T-helper 2 cell treated with Interferon-gamma antibody and Interleukin-4, amounts not matched to agents 100 ng/mL and 5 ng/mL, for 36 hours (primary cell): ENCODE measurements around the gene UACA. TPM values are rescaled to one million over a fixed set of nuclear protein-coding genes. Genes with fewer than 3 reads are reported as not detected.
"Not testable (repeated sequence)": the region's sequence is repeated elsewhere in the genome, so short reads cannot be mapped to it uniquely, and the experiment has no call there.

Source experiments
- intact Hi-C: fragments of 100-400 bp; cut with micrococcal nuclease; formaldehyde crosslinking; loops from one replicate; pipeline ENCODE4 v1.15.1; 2023
- total RNA-seq: library from RNA; stranded (reverse); gene quantifications from 2 replicates; pipeline ENCODE4 v1.2.3, GENCODE V29; 2022

UACA gene
- total RNA-seq, 1 donor from 2014 or later: 0.68 TPM

GRCh38 chr15:70758790-70759462, 4.4 kb downstream of the UACA start:
- intact Hi-C loops: no loop called here

DNA sequence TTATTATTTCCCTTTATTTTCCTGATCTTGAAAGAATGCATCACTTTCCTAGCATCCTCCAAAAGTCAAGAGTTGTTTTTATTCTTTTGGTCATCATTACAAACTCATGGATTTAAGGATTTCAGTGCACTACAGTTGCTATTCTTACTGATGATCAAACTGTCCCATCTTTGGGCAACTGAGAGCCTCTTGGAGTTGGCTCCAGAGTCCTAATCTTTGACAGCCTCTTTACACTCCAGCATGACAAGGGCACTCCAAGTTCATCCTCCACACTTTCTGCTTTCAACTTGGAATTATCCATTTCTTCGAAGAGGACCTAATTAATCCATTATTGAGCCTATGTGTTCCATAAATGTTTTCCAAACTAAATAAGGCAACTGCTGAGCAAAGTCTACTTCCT, 5.7 kb downstream of the UACA start:
- intact Hi-C loops: no loop called here

GRCh38 chr15:70754862-70755261, 8.5 kb downstream of the UACA start:
- intact Hi-C loops: no loop called here

DNA sequence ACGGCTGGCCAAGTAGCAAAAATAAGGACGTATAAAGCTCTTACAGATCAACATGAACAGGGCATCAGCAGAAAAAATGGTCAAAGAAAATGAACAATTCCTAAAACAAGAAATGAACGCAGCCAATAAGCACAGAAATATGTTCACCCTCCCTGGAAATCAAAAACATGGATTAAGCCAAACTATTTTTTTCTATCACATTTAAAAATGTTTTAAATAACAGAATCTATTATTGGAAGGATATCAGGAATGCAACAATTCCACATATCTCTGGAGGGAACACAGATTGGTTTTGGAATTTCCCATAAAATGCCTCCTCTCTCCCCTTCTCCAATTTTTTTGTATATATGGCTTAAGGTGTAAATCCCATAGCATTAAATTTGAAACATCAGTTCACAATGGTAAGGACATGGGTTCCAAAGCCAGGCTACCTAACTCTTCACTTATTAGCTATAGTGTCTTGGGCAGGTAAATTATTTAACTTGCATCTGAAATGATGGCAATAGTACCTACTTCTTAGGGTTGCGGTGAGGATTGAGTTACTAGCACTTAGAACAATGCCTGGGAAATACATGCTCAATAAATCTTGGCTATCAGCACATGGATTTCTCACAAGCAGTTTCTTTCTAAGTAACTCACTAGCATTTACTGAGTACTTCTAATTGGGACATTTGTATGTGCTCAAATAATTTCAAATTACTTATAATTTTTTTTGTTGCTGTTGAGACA, 10.1 kb downstream of the UACA start:
- intact Hi-C loops: no loop called here

GRCh38 chr15:70752193-70752635, 11.1 kb downstream of the UACA start:
- intact Hi-C loops: no loop called here

DNA sequence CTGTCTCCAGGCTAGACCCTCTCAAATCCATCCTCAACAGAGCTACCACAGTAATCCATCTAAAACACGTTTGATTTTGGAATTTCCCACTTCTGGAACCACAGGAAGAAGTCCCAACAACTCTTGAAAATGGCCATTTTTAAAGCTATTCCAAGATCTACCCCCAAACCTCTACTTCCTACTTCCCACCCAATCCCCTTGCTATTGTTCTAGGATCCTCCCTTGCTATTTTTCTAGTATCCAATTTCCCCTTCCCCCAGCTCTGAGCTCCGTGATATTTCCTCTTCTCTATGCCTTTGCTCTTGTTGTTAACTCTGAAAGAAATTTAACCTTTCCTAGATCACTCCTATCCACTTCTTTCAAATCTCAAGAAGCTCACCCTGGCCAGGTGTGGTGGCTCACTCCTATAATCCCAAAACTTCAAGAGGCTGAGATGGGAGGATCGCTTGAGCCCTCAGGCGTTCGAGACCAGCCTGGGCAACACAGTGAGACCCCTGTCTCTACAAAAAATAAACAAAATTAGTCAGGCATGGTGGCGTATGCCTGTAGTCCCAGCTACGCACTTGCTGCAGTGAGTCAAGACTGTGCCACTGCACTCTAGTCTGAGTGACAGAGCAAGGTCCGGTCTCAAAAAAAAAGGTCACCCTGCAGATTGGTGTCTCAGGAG, 13.0 kb downstream of the UACA start:
- intact Hi-C loops: no loop called here

DNA sequence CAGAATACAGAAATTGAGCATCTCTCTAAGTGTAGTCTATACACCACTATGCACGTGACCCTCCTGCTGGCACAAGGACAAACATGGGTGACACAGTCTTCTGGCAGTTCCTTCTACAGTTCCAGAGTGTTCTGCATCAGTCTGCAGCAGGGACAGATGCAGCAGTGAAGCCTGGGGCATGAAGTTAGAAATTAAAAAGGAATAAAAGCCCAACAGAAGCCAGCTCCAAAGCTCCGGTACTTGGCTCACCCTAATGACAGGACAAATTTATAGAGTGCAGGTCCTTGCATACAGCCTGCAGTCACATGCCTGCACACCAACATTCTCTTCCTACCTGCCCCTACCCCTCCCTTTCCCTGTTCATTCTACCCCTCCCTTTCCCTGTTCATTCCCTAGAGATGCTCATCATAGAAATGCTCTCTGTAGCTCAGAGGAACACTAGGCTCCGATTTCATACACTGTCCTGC, 15.0 kb downstream of the UACA start:
- intact Hi-C loops: no loop called here

GRCh38 chr15:70746598-70746997, 16.8 kb downstream of the UACA start:
- intact Hi-C loops: not testable (repeated sequence)

GRCh38 chr15:70742928-70743327, 20.4 kb downstream of the UACA start:
- intact Hi-C loops: no loop called here

DNA sequence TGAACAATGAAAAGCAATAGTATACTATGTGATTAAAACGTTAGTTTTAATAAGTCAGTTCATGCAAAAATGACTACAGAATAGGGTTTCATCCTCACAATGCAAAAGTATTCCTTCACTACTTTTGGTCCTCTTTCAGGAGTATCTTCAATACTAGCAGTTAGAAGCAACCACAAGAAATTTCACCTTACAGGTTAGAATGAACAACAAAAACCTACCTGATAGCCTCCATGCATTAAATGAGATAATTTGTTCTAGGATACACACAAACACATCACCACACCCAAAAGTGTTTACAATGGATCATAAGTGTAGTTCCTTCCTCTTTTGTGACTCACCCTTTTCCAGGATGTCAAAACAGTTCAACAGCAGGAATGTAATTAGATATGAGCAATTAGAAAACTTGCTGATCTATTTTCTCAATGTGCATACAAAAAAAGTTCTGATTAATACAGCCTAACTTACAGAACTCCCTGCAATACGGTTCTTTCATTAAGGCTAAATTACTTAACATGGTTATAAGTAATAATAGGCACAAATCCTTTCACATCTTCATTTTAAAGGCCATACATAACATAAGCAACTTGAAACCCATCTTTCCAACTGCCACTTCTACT, 21.6 kb downstream of the UACA start:
- intact Hi-C loops: no loop called here

DNA sequence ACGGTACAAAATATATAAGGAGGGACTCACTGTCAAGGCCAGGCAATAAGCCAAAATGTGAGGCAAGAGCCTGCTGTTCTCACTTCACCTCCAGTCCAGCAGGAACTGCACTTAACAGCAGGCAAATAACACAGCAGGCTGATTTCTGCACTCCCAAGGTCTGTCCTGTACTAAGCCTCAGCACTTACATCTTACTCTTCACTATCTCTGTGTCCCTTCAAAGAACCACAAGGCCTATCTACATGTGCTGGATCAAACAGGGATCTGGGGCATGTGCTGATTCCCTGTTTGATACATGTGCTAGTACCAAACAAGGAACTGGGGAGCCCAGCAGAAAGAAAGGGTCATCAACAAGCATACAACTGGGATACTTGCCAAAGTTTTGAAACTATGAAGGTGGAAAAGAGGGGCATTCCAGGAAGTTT, 22.2 kb downstream of the UACA start:
- intact Hi-C loops: no loop called here

GRCh38 chr15:70735040-70735439, 28.3 kb downstream of the UACA start:
- intact Hi-C loops: not testable (repeated sequence)

- intact Hi-C loops: loop anchor here (10.0 kb wide), 1 partner anchor 1254 kb away; no protein-coding TSS in a partner anchor
Measured at GRCh38 chr15:70729164-70729563, 34.2 kb downstream of the UACA start.

DNA sequence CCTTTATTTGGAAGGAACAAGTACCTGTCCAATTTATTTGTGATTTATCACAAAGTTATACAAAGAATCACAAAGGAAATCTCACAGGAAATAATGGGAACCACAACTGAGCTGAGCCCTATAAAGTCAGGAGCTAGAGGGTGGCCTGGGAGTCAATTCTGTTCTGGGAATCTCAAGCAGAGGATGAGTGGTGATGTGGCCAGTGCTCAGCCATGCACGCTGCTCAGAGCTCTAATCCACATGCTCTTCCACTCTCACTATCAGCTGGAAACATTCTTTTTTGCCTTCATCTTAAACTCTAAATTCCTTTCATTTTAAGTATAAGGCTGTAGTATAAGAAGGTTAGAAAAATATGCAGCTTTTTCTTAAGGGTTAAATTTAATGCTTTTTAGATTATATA, 36.6 kb downstream of the UACA start:
- intact Hi-C loops: loop anchor here (10.0 kb wide), 1 partner anchor 1252 kb away; no protein-coding TSS in a partner anchor

GRCh38 chr15:70723927-70724326, 39.4 kb downstream of the UACA start:
- intact Hi-C loops: loop anchor here (10.0 kb wide), 1 partner anchor 1249 kb away; no protein-coding TSS in a partner anchor

DNA sequence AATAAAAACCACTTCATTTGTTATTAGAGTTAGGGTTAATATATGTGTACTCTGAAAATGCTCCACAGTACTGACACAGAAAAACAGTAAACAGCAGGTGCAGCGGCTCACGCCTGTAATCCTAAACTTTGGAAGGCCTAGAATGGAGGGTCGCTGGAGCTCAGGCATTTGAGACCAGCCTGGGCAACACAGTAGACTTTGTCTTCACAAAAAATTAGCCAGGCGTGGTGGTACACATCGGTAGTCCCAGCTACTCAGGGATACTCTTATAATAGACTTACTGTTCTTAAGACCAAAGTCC, 40.3 kb downstream of the UACA start:
- intact Hi-C loops: loop anchor here (10.0 kb wide), 1 partner anchor 1248 kb away; no protein-coding TSS in a partner anchor

- intact Hi-C loops: loop anchor here (1.0 to 10.0 kb wide), 2 partner anchors 43 to 1248 kb away; no protein-coding TSS in a partner anchor
Measured at GRCh38 chr15:70722266-70723121, 40.9 kb downstream of the UACA start.

- intact Hi-C loops: loop anchor here (10.0 kb wide), 1 partner anchor 1246 kb away; no protein-coding TSS in a partner anchor
Measured at GRCh38 chr15:70720228-70721016, 42.9 kb downstream of the UACA start.

DNA sequence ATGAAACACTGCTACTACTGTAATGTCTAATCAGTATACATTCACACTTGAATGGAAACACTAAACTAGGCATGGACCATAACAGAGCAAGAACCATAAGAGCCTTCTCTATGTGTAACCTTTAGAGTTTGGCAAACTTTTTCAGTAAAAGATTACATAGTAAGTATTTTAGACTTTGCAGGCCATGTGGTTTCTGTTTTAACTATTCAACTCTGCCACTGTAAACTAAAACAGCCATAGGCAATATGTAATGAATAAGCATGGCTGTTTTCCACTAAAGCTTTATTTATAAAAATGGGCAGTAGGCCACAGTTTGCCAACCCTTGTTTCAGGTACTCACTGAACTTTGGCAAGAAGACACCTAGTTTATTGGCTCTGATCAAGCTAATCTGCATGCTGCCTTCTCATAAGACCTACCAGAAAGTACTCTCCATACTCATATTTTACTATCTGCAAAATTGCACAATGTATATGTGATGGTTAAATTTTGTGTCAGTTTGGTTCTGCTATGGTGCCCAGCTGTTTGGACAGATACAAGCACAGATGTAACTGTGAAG, 46.0 kb downstream of the UACA start:
- intact Hi-C loops: no loop called here
